Activated CD4-positive, alpha-beta T cell treated with anti-CD3 and anti-CD28 coated beads for 36 hours (primary cell): Measurements from ENCODE around the gene G6PD. TPM values are rescaled to one million over a fixed set of nuclear protein-coding genes. Genes with fewer than 3 reads are reported as not detected.
A peak's percentile ranks its signal among the peaks of the same experiment; 100 is the strongest.
"Not testable (repeated sequence)": the region's sequence is repeated elsewhere in the genome, so short reads cannot be mapped to it uniquely, and the experiment has no call there.

Experiments used
- ATAC-seq: fragments of 200-7000 bp; cut with Tn5 transposase; one replicate; pipeline ENCODE4 v1.10.0; 2021; ENCODE audit warnings: mild to moderate bottlenecking, moderate library complexity
- CTCF ChIA-PET: fragments of 350-600 bp; sonication (Branson Sonifier 250); formaldehyde crosslinking; loops from one replicate; lab custom pipeline; 2021; ENCODE audit warnings: antibody characterized with exemption; lab: Charles Lee
- POLR2A ChIA-PET: fragments of 350-600 bp; sonication (Branson Sonifier 250); formaldehyde crosslinking; loops from one replicate; lab custom pipeline; 2021; ENCODE audit warnings: antibody characterized with exemption, inconsistent platforms; lab: Charles Lee
- DNase-seq: peaks from one replicate; pipeline ENCODE4 v3.0.0-alpha.2; 2020
- H3K27ac Mint-ChIP-seq: one replicate; pipeline ENCODE4 v1.8.0; 2021; ENCODE audit warnings: mixed read lengths
- H3K27me3 Mint-ChIP-seq: one replicate; pipeline ENCODE4 v1.8.0; 2021; ENCODE audit warnings: mixed read lengths
- H3K36me3 Mint-ChIP-seq: one replicate; pipeline ENCODE4 v1.8.0; 2021; ENCODE audit warnings: low read depth, mixed read lengths
- H3K4me1 Mint-ChIP-seq: one replicate; pipeline ENCODE4 v1.8.0; 2021; ENCODE audit warnings: mixed read lengths
- H3K4me3 Mint-ChIP-seq: one replicate; pipeline ENCODE4 v1.8.0; 2021; ENCODE audit warnings: mild to moderate bottlenecking, moderate library complexity, mixed read lengths
- H3K9me3 Mint-ChIP-seq: one replicate; pipeline ENCODE4 v1.8.0; 2021; ENCODE audit warnings: low read depth, mixed read lengths
- intact Hi-C, 2 experiments: fragments of 100-400 bp; cut with DNase I in 1 of 2; cut with micrococcal nuclease in 1 of 2; formaldehyde crosslinking; loops; one replicate each; pipeline versions ENCODE4 v1.14.2 to v1.15.1; 2022 to 2024; cut with DNase I, micrococcal nuclease
- total RNA-seq, 2 experiments: library from RNA; stranded (reverse); gene quantifications; one replicate each; pipeline ENCODE4 v1.2.3, GENCODE V29; 2021

The G6PD gene
- total RNA-seq = 10 to 100 TPM; 63.1 to 72.5 TPM

- peaks cover 25% of the 10 kb centered on the region for H3K36me3 Mint-ChIP-seq
- H3K4me1 Mint-ChIP-seq = peaks cover 43% of the 10 kb centered on the region
- POLR2A ChIA-PET = interaction anchor here (1.1 kb wide), 1 partner anchor 29 kb away, joined by 4 read pairs; no protein-coding TSS in a partner anchor
- CTCF ChIA-PET = interaction anchor here (1.1 kb wide), 1 partner anchor 149 kb away, joined by 5 read pairs; no protein-coding TSS in a partner anchor
- peak within 1 kb of the TSS; percentile 99 for H3K4me3 Mint-ChIP-seq
- H3K27me3 Mint-ChIP-seq = no peaks in the 10 kb centered on the region
- DNase-seq (peak; percentile 87), ATAC-seq (peak; percentile 70)
- intact Hi-C loops = loop anchor here (1.0 to 2.0 kb wide), 11 partner anchors 30 to 822 kb away; partner anchors contain the start of genes FAM3A (in 2 of the 2), ABCD1 (in 1 of the 2), BCAP31 (in 1 of the 2) and DKC1 (in 1 of the 2)
- no peaks in the 10 kb centered on the region for H3K9me3 Mint-ChIP-seq
- peak within 1 kb of the TSS; percentile 97 for H3K27ac Mint-ChIP-seq
Observed at GRCh38 chrX:154546354-154547244, at the start of gene G6PD. TSS of gene G6PD (minus strand) at chrX:154546846. CDS start at chrX:154546155, 691 bp downstream.

- no peaks in the 10 kb centered on the region for H3K36me3 Mint-ChIP-seq
- no peak overlapping the region for H3K27ac Mint-ChIP-seq
- DNase-seq = no peak
- ChIA-PET CTCF (no interaction called here), POLR2A (no interaction called here)
- H3K4me1 Mint-ChIP-seq = peaks cover 3% of the 10 kb centered on the region
- H3K4me3 Mint-ChIP-seq = no peak overlapping the region
- no peak for ATAC-seq
- H3K9me3 Mint-ChIP-seq = peaks cover 2% of the 10 kb centered on the region
- no peaks in the 10 kb centered on the region for H3K27me3 Mint-ChIP-seq
- intact Hi-C loops = no loop called here
Observed at GRCh38 chrX:154595559-154596249, 49.1 kb upstream of the G6PD start.

GRCh38 chrX:154594491-154594890 is 47.8 kb upstream of the G6PD start:
- no peaks in the 10 kb centered on the region for H3K36me3 Mint-ChIP-seq
- ChIA-PET POLR2A (no interaction called here), CTCF (interaction anchor here (0.6 kb wide), 1 partner anchor 101 kb away, joined by 3 read pairs; no protein-coding TSS in a partner anchor)
- DNase-seq = no peak
- no peaks in the 10 kb centered on the region for H3K27me3 Mint-ChIP-seq
- H3K27ac Mint-ChIP-seq = no peak overlapping the region
- peaks cover 2% of the 10 kb centered on the region for H3K9me3 Mint-ChIP-seq
- ATAC-seq = no peak
- peaks cover 3% of the 10 kb centered on the region for H3K4me1 Mint-ChIP-seq
- intact Hi-C loops = no loop called here
- no peak overlapping the region for H3K4me3 Mint-ChIP-seq

GRCh38 chrX:154593201-154593600 is 46.6 kb upstream of the G6PD start:
- H3K36me3 Mint-ChIP-seq = no peaks in the 10 kb centered on the region
- ChIA-PET POLR2A (no interaction called here), CTCF (no interaction called here)
- no peak overlapping the region for H3K27ac Mint-ChIP-seq
- H3K4me1 Mint-ChIP-seq = peaks cover 3% of the 10 kb centered on the region
- no peak for ATAC-seq
- DNase-seq = no peak
- no peak overlapping the region for H3K4me3 Mint-ChIP-seq
- H3K9me3 Mint-ChIP-seq = peaks cover 2% of the 10 kb centered on the region
- H3K27me3 Mint-ChIP-seq = no peaks in the 10 kb centered on the region
- intact Hi-C loops = no loop called here

GRCh38 chrX:154592505-154592904 is 45.9 kb upstream of the G6PD start:
- peaks cover 3% of the 10 kb centered on the region for H3K4me1 Mint-ChIP-seq
- ChIA-PET POLR2A (no interaction called here), CTCF (no interaction called here)
- ATAC-seq (no peak), DNase-seq (no peak)
- no peak overlapping the region for H3K4me3 Mint-ChIP-seq
- no peaks in the 10 kb centered on the region for H3K36me3 Mint-ChIP-seq
- no peaks in the 10 kb centered on the region for H3K27me3 Mint-ChIP-seq
- intact Hi-C loops = no loop called here
- H3K27ac Mint-ChIP-seq = no peak overlapping the region
- peaks cover 2% of the 10 kb centered on the region for H3K9me3 Mint-ChIP-seq

GRCh38 chrX:154590415-154590814 is 43.8 kb upstream of the G6PD start:
- ATAC-seq, POLR2A ChIA-PET, CTCF ChIA-PET, H3K36me3 Mint-ChIP-seq, H3K27me3 Mint-ChIP-seq, H3K4me3 Mint-ChIP-seq, intact Hi-C loops, DNase-seq, H3K9me3 Mint-ChIP-seq, H3K27ac Mint-ChIP-seq, H3K4me1 Mint-ChIP-seq: not testable (repeated sequence)

- H3K4me3 Mint-ChIP-seq, H3K27ac Mint-ChIP-seq, H3K4me1 Mint-ChIP-seq, H3K9me3 Mint-ChIP-seq, DNase-seq, H3K36me3 Mint-ChIP-seq, POLR2A ChIA-PET, H3K27me3 Mint-ChIP-seq, CTCF ChIA-PET, intact Hi-C loops, ATAC-seq: not testable (repeated sequence)
Observed at GRCh38 chrX:154584585-154585183, 38.0 kb upstream of the G6PD start, which contains the start of gene CTAG1A. TSS of gene CTAG1A (plus strand) at chrX:154585133. CDS start at chrX:154585207, 74 bp downstream.

GRCh38 chrX:154582994-154583393 is 36.3 kb upstream of the G6PD start:
- CTCF ChIA-PET, DNase-seq, H3K4me3 Mint-ChIP-seq, H3K4me1 Mint-ChIP-seq, POLR2A ChIA-PET, H3K27me3 Mint-ChIP-seq, H3K9me3 Mint-ChIP-seq, H3K27ac Mint-ChIP-seq, H3K36me3 Mint-ChIP-seq, ATAC-seq, intact Hi-C loops: not testable (repeated sequence)

- H3K4me3 Mint-ChIP-seq, H3K4me1 Mint-ChIP-seq, intact Hi-C loops, H3K36me3 Mint-ChIP-seq, H3K9me3 Mint-ChIP-seq, H3K27ac Mint-ChIP-seq, POLR2A ChIA-PET, H3K27me3 Mint-ChIP-seq, DNase-seq, CTCF ChIA-PET: not testable (repeated sequence)
- peak; percentile 70 for ATAC-seq
Observed at GRCh38 chrX:154575076-154575475, 28.4 kb upstream of the G6PD start.

GRCh38 chrX:154573061-154573460 is 26.4 kb upstream of the G6PD start:
- DNase-seq, POLR2A ChIA-PET, ATAC-seq, H3K27me3 Mint-ChIP-seq, H3K4me3 Mint-ChIP-seq, H3K9me3 Mint-ChIP-seq, H3K4me1 Mint-ChIP-seq, intact Hi-C loops, H3K27ac Mint-ChIP-seq, H3K36me3 Mint-ChIP-seq, CTCF ChIA-PET: not testable (repeated sequence)

GRCh38 chrX:154570361-154570760 is 23.7 kb upstream of the G6PD start:
- H3K4me3 Mint-ChIP-seq, H3K27ac Mint-ChIP-seq, DNase-seq, CTCF ChIA-PET, ATAC-seq, POLR2A ChIA-PET, H3K9me3 Mint-ChIP-seq, intact Hi-C loops, H3K27me3 Mint-ChIP-seq, H3K36me3 Mint-ChIP-seq, H3K4me1 Mint-ChIP-seq: not testable (repeated sequence)
